AG04450 (cell line): Measurements from ENCODE around the gene ZC3H18. TPM values are rescaled to one million over a fixed set of nuclear protein-coding genes. Genes with fewer than 3 reads are reported as not detected.

Experiments
- CTCF ChIA-PET: fragments of 300-600, 350-600 bp; formaldehyde crosslinking; extraction: SDS; loops from one replicate; lab custom pipeline; 2022; ENCODE audit warnings: antibody characterized with exemption, inconsistent platforms; lab: Charles Lee
- POLR2A ChIA-PET: fragments of 350-600 bp; formaldehyde crosslinking; extraction: SDS; loops from one replicate; lab custom pipeline; 2021; ENCODE audit warnings: antibody characterized with exemption, inconsistent platforms; lab: Yijun Ruan, JAX
- DNase-seq: peaks from one replicate; pipeline ENCODE4 v3.0.0-alpha.2; 2011; ENCODE audit warnings: low read depth, low spot score
- H3K27ac ChIP-seq: one replicate; pipeline ENCODE4 v1.5.1; 2012; ENCODE audit warnings: low read depth, low read length, control low read depth
- H3K27me3 ChIP-seq: one replicate; pipeline ENCODE4 v1.6.0; 2012; ENCODE audit warnings: low read length; ENCODE audit not compliant: control insufficient read depth, insufficient read depth
- H3K4me3 ChIP-seq: 2 replicates; pipeline ENCODE4 v1.5.1; 2011; ENCODE audit warnings: mild to moderate bottlenecking, low read depth, low read length, control low read depth
- H3K9me3 ChIP-seq: 2 replicates; pipeline ENCODE4 v1.5.1; 2012; ENCODE audit warnings: low read length; ENCODE audit not compliant: control insufficient read depth, insufficient read depth
- CTCF ChIP-seq: IDR thresholded peaks from 2 replicates; pipeline ENCODE4 v1.5.1; 2011; ENCODE audit warnings: low read depth, low read length, control low read depth, inconsistent platforms
- polyA plus RNA-seq: library from polyadenylated mRNA; depleted of rRNA; stranded (reverse); fragments of >200 nt; gene quantifications from 2 replicates; pipeline ENCODE4 v1.2.3, GENCODE V29; 2011

ZC3H18 gene
- polyA plus RNA-seq, 1 experiment: 10.1 TPM

- Histone ChIP-seq H3K27me3 (no peaks in the 10 kb centered on the region), H3K9me3 (no peaks in the 10 kb centered on the region), H3K4me3 (no peak overlapping the region), H3K27ac (no peak overlapping the region)
- CTCF ChIA-PET: no interaction called here
- DNase-seq: no peak
- TF ChIP-seq CTCF: no peak
- POLR2A ChIA-PET: no interaction called here
These were observed 19.2 kb downstream of the ZC3H18 start for GRCh38 chr16:88589441-88589840.

GRCh38 chr16:88591577-88592021 lies 21.4 kb downstream of the ZC3H18 start:
- Histone ChIP-seq H3K4me3 (no peak overlapping the region), H3K27ac (no peak overlapping the region), H3K27me3 (no peaks in the 10 kb centered on the region), H3K9me3 (no peaks in the 10 kb centered on the region)
- no peak for TF ChIP-seq CTCF
- ChIA-PET POLR2A (no interaction called here), CTCF (no interaction called here)
- no peak for DNase-seq

- Histone ChIP-seq H3K27me3 (no peaks in the 10 kb centered on the region), H3K9me3 (no peaks in the 10 kb centered on the region), H3K27ac (no peak overlapping the region), H3K4me3 (no peak overlapping the region)
- ChIA-PET POLR2A (no interaction called here), CTCF (no interaction called here)
- no peak for DNase-seq
- TF ChIP-seq CTCF: no peak
These were observed 22.9 kb downstream of the ZC3H18 start for GRCh38 chr16:88593061-88593460.

GRCh38 chr16:88593489-88593888 lies 23.3 kb downstream of the ZC3H18 start:
- ChIA-PET POLR2A (no interaction called here), CTCF (no interaction called here)
- no peak for DNase-seq
- H3K9me3 ChIP-seq: no peaks in the 10 kb centered on the region
- no peak for TF ChIP-seq CTCF
- no peaks in the 10 kb centered on the region for H3K27me3 ChIP-seq
- H3K27ac ChIP-seq: no peak overlapping the region
- H3K4me3 ChIP-seq: no peak overlapping the region

GRCh38 chr16:88593910-88594309 lies 23.7 kb downstream of the ZC3H18 start:
- POLR2A ChIA-PET: no interaction called here
- Histone ChIP-seq H3K9me3 (no peaks in the 10 kb centered on the region), H3K27me3 (no peaks in the 10 kb centered on the region), H3K27ac (no peak overlapping the region), H3K4me3 (no peak overlapping the region)
- no peak for TF ChIP-seq CTCF
- CTCF ChIA-PET: no interaction called here
- DNase-seq: no peak
